Measurements from ENCODE around the gene CRIM1.

- TF ChIP-seq EGR1 (IDR thresholded peaks at IDR 0.05; ENCODE audit: low read depth in 2 of 2) (no peak), CTCF (IDR thresholded peaks at IDR 0.05; ENCODE audit: low read depth, low read length, missing input control) (no peak), YY1 (IDR thresholded peaks at IDR 0.05) (no peak), MAX (IDR thresholded peaks at IDR 0.05) (no peak), RAD21 (IDR thresholded peaks at IDR 0.05) (no peak), TAF1 (conservative IDR thresholded peaks at IDR 0.05) (no peak)
Observed at GRCh38 chr2:36482576-36483214, 127.1 kb downstream of the CRIM1 start.
